ENCODE measurements around the gene ASGR1.

GRCh38 chr17:7224110-7224509, 44.9 kb upstream of the ASGR1 start:
- TF ChIP-seq, protein P1, sequence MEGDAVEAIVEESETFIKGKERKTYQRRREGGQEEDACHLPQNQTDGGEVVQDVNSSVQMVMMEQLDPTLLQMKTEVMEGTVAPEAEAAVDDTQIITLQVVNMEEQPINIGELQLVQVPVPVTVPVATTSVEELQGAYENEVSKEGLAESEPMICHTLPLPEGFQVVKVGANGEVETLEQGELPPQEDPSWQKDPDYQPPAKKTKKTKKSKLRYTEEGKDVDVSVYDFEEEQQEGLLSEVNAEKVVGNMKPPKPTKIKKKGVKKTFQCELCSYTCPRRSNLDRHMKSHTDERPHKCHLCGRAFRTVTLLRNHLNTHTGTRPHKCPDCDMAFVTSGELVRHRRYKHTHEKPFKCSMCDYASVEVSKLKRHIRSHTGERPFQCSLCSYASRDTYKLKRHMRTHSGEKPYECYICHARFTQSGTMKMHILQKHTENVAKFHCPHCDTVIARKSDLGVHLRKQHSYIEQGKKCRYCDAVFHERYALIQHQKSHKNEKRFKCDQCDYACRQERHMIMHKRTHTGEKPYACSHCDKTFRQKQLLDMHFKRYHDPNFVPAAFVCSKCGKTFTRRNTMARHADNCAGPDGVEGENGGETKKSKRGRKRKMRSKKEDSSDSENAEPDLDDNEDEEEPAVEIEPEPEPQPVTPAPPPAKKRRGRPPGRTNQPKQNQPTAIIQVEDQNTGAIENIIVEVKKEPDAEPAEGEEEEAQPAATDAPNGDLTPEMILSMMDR (IDR thresholded peaks at IDR 0.05) = no peak
- TF ChIP-seq ZFX (IDR thresholded peaks at IDR 0.05; ENCODE audit: borderline replicate concordance) = no peak

Measured in 22Rv1 (cell line).